Keratinocyte (primary cell): ENCODE data around the gene HYAL2. TPM values are rescaled to one million over a fixed set of nuclear protein-coding genes. Genes with fewer than 3 reads are reported as not detected.

Experiments
- DNase-seq: peaks from one replicate; pipeline ENCODE4 v3.0.0-alpha.2; 2011; ENCODE audit warnings: low read depth, missing footprints, low spot score
- FAIRE-seq: peaks from 2 replicates; lab custom pipeline; 2011; peaks lifted over from hg19 to GRCh38; lab: Jason Lieb, UNC
- H2AFZ ChIP-seq: 2 replicates; pipeline ENCODE4 v1.6.0; 2012; ENCODE audit warnings: low read length, control low read depth, inconsistent platforms; ENCODE audit not compliant: control insufficient read depth
- H3K27ac ChIP-seq: 2 replicates; pipeline ENCODE4 v1.5.1; 2011; ENCODE audit warnings: low read length; ENCODE audit not compliant: control insufficient read depth, insufficient read depth
- H3K27me3 ChIP-seq: 3 replicates; pipeline ENCODE4 v1.6.0; 2011; ENCODE audit warnings: low read length; ENCODE audit not compliant: control insufficient read depth, insufficient read depth; ENCODE audit errors: extremely low read depth
- H3K36me3 ChIP-seq, 2 experiments: 2 replicates in 1 of 2; 3 replicates in 1 of 2; pipeline ENCODE4 v1.5.1; 2011; ENCODE audit warnings: low read length in 2 of 2, mild to moderate bottlenecking in 1 of 2; ENCODE audit not compliant: control insufficient read depth in 2 of 2, insufficient read depth in 2 of 2; ENCODE audit errors: extremely low read depth in 1 of 2
- H3K4me1 ChIP-seq: 3 replicates; pipeline ENCODE4 v1.5.1; 2011; ENCODE audit warnings: low read length; ENCODE audit not compliant: control insufficient read depth, insufficient read depth; ENCODE audit errors: extremely low read depth
- H3K4me2 ChIP-seq: 3 replicates; pipeline ENCODE4 v1.6.0; 2011; ENCODE audit warnings: low read depth, low read length; ENCODE audit not compliant: control insufficient read depth, insufficient read depth; ENCODE audit errors: extremely low read depth
- H3K4me3 ChIP-seq, 3 experiments: fragments of 200-600 bp in 1 of 3; sonication (generic) in 1 of 3; 2 replicates in 2 of 3; 3 replicates in 1 of 3; pipeline ENCODE4 v1.5.1; 2011 to 2016; ENCODE audit warnings: low read length in 3 of 3, mild to moderate bottlenecking in 3 of 3, control low read depth in 2 of 3, inconsistent platforms in 1 of 3, low read depth in 1 of 3, mixed read lengths in 1 of 3, mixed run types in 1 of 3, moderate library complexity in 1 of 3; ENCODE audit not compliant: control insufficient read depth in 2 of 3, insufficient read depth in 2 of 3; ENCODE audit errors: extremely low read depth in 1 of 3
- H3K79me2 ChIP-seq: 2 replicates; pipeline ENCODE4 v1.6.0; 2012; ENCODE audit warnings: low read length; ENCODE audit not compliant: control insufficient read depth, insufficient read depth
- H3K9ac ChIP-seq: 3 replicates; pipeline ENCODE4 v1.6.0; 2011; ENCODE audit warnings: low read length; ENCODE audit not compliant: control insufficient read depth, insufficient read depth; ENCODE audit errors: extremely low read depth
- H3K9me1 ChIP-seq: 3 replicates; pipeline ENCODE4 v1.6.0; 2011; ENCODE audit warnings: low read length; ENCODE audit not compliant: control insufficient read depth, insufficient read depth; ENCODE audit errors: extremely low read depth
- H3K9me3 ChIP-seq: 2 replicates; pipeline ENCODE4 v1.5.1; 2012; ENCODE audit warnings: low read depth, low read length; ENCODE audit not compliant: control insufficient read depth
- H4K20me1 ChIP-seq: 3 replicates; pipeline ENCODE4 v1.6.0; 2011; ENCODE audit warnings: low read length; ENCODE audit not compliant: control insufficient read depth, insufficient read depth; ENCODE audit errors: extremely low read depth
- EZH2 ChIP-seq: IDR thresholded peaks from one replicate; pipeline ENCODE4 v1.6.1; 2012; ENCODE audit warnings: inconsistent platforms, mild to moderate bottlenecking, low read length, moderate library complexity
- dilution Hi-C: fragments of 300-500 bp; cut with MboI; formaldehyde crosslinking; loops from one replicate; pipeline ENCODE4 v1.7.0; 2020; ENCODE audit warnings: low sequenced_read_pairs; ENCODE audit not compliant: extremely low pct_ligation_motif_present
- polyA plus RNA-seq, 5 experiments: library from polyadenylated mRNA; depleted of rRNA in 3 of 5; stranded (reverse) in 3 of 5; stranded (forward) in 1 of 5; unstranded in 1 of 5; fragments of >200 nt; gene quantifications; 1 replicate in 1 of 5; 2 replicates in 3 of 5; 3 replicates in 1 of 5; pipeline versions ENCODE4 v1.2.1 to v1.2.3, GENCODE V29; 2011 to 2012; ENCODE audit warnings: missing spikeins in 2 of 5, low read depth in 1 of 5, low replicate concordance in 1 of 5
- TF ChIP-seq, protein P1 (sequence below), 3 experiments: IDR thresholded peaks in 1 of 3; conservative IDR thresholded peaks in 1 of 3; optimal IDR thresholded peaks in 1 of 3; 2 replicates in 2 of 3; 3 replicates in 1 of 3; pipeline versions ENCODE3 to v1.5.1; 2011; ENCODE audit warnings: low read length in 3 of 3, mild to moderate bottlenecking in 3 of 3, moderate library complexity in 2 of 3, control low read depth in 1 of 3, inconsistent platforms in 1 of 3; ENCODE audit not compliant: insufficient read depth in 2 of 3; ENCODE audit errors: extremely low read depth in 1 of 3

The HYAL2 gene
- polyA plus RNA-seq, 1 donor (not counting 4 experiments of a cell fraction or from before 2014, with no cell fraction given), result 42.8 TPM

GRCh38 chr3:50319181-50319893 lies 3.2 kb downstream of the HYAL2 start:
- DNase-seq (no peak), FAIRE-seq (no peak)
- peaks cover 35% of the 10 kb centered on the region for H3K79me2 ChIP-seq
- no peak overlapping the region for H3K4me2 ChIP-seq
- H3K9me1 ChIP-seq, result peaks cover 7% of the 10 kb centered on the region
- peaks cover 13 to 31% of the 10 kb centered on the region in 2 experiments for H3K36me3 ChIP-seq
- H3K27me3 ChIP-seq, result no peaks in the 10 kb centered on the region
- no peaks in the 10 kb centered on the region for H3K9me3 ChIP-seq
- dilution Hi-C loops, result no loop called here
- no peaks in the 10 kb centered on the region for H4K20me1 ChIP-seq
- H3K27ac ChIP-seq, result no peak overlapping the region
- no peak overlapping the region for H3K4me3 ChIP-seq
- H3K9ac ChIP-seq, result no peak overlapping the region
- H3K4me1 ChIP-seq, result peaks cover 45% of the 10 kb centered on the region
- no peak overlapping the region for H2AFZ ChIP-seq
- TF ChIP-seq EZH2, result no peak
- TF ChIP-seq, protein P1, sequence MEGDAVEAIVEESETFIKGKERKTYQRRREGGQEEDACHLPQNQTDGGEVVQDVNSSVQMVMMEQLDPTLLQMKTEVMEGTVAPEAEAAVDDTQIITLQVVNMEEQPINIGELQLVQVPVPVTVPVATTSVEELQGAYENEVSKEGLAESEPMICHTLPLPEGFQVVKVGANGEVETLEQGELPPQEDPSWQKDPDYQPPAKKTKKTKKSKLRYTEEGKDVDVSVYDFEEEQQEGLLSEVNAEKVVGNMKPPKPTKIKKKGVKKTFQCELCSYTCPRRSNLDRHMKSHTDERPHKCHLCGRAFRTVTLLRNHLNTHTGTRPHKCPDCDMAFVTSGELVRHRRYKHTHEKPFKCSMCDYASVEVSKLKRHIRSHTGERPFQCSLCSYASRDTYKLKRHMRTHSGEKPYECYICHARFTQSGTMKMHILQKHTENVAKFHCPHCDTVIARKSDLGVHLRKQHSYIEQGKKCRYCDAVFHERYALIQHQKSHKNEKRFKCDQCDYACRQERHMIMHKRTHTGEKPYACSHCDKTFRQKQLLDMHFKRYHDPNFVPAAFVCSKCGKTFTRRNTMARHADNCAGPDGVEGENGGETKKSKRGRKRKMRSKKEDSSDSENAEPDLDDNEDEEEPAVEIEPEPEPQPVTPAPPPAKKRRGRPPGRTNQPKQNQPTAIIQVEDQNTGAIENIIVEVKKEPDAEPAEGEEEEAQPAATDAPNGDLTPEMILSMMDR (optimal IDR thresholded peaks at IDR 0.05 in 1 of 3, IDR thresholded peaks at IDR 0.05 in 1 of 3, conservative IDR thresholded peaks at IDR 0.05 in 1 of 3; ENCODE audit: extremely low read depth in 1 of 3, insufficient read depth in 2 of 3, low read length in 3 of 3), result no peak

DNA sequence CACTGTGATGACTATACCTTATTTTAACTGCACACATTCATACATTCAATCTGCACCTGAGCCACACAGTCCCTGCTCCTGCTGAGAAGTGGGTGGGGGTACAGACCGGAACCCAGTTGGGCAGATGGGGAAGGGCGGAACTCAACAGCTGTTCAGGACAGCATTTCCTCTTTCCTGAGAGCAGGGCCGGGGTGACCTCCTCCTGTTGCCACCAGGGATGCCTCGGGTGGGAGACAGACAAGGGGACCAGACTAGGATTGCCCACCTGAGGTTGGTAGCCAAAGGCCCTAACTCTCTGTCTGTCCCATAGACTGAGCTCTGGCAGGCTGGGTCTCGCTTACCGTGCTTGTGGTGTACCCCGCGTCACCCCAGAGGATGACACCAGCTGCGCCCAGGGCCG lies 3.9 kb downstream of the HYAL2 start:
- Histone ChIP-seq H3K27ac (no peak overlapping the region), H3K4me3 (no peak overlapping the region), H3K36me3 (peaks cover 12 to 25% of the 10 kb centered on the region in 2 experiments), H3K4me2 (no peak overlapping the region), H3K79me2 (peaks cover 35% of the 10 kb centered on the region), H3K4me1 (peaks cover 45% of the 10 kb centered on the region), H3K27me3 (no peaks in the 10 kb centered on the region), H2AFZ (no peak overlapping the region), H3K9ac (no peak overlapping the region), H3K9me1 (peaks cover 7% of the 10 kb centered on the region), H4K20me1 (no peaks in the 10 kb centered on the region), H3K9me3 (no peaks in the 10 kb centered on the region)
- TF ChIP-seq, protein P1 (optimal IDR thresholded peaks at IDR 0.05 in 1 of 3, IDR thresholded peaks at IDR 0.05 in 1 of 3, conservative IDR thresholded peaks at IDR 0.05 in 1 of 3; ENCODE audit: extremely low read depth in 1 of 3, insufficient read depth in 2 of 3, low read length in 3 of 3), result no peak
- TF ChIP-seq EZH2, result no peak
- dilution Hi-C loops, result no loop called here
- FAIRE-seq (no peak), DNase-seq (no peak)
